Gastroesophageal sphincter (tissue), 3 donors: Measurements from ENCODE around the gene EMCN.

Source experiments
- POLR2A ChIP-seq, 2 donors: fragments of 450-650 bp; IDR thresholded peaks; one replicate each; pipeline ENCODE4 v1.6.1; 2017; ENCODE audit warnings: antibody characterized with exemption in 2 of 2, mild to moderate bottlenecking in 2 of 2, moderate library complexity in 1 of 2
- POLR2AphosphoS5 ChIP-seq: sonication (generic); formaldehyde crosslinking; IDR thresholded peaks from one replicate; pipeline ENCODE4 v1.6.1; 2017; ENCODE audit warnings: antibody characterized with exemption
- TF ChIP-seq, protein P1 (sequence below), 4 experiments: fragments of 200-600 bp in 2 of 4; fragments of 450-650 bp in 2 of 4; sonication (generic) in 1 of 4; IDR thresholded peaks; one replicate each; pipeline ENCODE4 v1.5.1; 2017 to 2019; ENCODE audit warnings: antibody characterized with exemption in 4 of 4, mild to moderate bottlenecking in 2 of 4, moderate library complexity in 2 of 4

DNA sequence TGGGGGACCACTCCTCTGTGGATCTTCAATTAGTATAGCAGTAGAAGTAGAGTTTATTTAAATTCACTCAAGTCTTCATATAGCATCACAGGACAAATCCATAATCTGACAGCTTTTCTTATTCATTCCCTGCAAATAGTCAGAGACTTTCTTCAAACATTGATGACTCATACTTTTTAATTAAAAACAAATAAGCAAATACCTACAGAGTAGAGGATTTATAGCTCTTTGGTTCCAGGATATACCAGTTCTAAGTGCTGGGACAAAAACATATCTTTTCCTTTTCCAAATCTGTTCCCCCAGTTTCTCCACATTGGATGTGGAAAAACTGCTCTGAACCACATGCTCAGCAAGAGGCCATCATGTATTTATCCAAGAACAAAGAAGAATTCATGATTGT, 24.1 kb downstream of the EMCN start:
- TF ChIP-seq, protein P1, sequence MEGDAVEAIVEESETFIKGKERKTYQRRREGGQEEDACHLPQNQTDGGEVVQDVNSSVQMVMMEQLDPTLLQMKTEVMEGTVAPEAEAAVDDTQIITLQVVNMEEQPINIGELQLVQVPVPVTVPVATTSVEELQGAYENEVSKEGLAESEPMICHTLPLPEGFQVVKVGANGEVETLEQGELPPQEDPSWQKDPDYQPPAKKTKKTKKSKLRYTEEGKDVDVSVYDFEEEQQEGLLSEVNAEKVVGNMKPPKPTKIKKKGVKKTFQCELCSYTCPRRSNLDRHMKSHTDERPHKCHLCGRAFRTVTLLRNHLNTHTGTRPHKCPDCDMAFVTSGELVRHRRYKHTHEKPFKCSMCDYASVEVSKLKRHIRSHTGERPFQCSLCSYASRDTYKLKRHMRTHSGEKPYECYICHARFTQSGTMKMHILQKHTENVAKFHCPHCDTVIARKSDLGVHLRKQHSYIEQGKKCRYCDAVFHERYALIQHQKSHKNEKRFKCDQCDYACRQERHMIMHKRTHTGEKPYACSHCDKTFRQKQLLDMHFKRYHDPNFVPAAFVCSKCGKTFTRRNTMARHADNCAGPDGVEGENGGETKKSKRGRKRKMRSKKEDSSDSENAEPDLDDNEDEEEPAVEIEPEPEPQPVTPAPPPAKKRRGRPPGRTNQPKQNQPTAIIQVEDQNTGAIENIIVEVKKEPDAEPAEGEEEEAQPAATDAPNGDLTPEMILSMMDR (IDR thresholded peaks at IDR 0.05): no peak
- TF ChIP-seq POLR2A (IDR thresholded peaks at IDR 0.05) (no peak), POLR2AphosphoS5 (no peak)
